Measurements from ENCODE around the gene TNFSF4.

The TNFSF4 gene

DNA sequence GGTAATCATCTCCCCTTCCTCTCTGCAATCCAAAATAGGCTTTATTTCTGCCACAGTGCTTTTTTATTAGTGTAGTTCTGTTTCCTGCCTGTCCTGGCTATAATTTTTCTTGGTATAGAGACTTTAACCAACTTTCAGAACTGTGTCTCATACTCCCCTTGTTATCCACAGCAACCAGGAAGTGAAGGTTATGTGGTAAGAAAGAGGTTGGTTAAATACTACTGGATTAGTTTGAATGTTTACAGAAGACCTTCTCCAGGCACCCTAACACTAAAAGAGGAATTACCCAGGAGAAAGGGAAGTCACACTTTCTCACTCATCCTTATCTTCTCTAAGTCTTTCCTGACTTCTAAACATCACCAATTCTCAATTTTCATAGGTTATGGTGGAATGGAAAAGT is 17.8 kb upstream of the TNFSF4 start:
- no peaks in the 10 kb centered on the region for H3K36me3 ChIP-seq (replicated peaks)
- no peaks in the 10 kb centered on the region for H3K9me3 ChIP-seq
- in situ Hi-C loops (cut with MboI; ENCODE audit: low sequenced_read_pairs), result no loop called here

DNA sequence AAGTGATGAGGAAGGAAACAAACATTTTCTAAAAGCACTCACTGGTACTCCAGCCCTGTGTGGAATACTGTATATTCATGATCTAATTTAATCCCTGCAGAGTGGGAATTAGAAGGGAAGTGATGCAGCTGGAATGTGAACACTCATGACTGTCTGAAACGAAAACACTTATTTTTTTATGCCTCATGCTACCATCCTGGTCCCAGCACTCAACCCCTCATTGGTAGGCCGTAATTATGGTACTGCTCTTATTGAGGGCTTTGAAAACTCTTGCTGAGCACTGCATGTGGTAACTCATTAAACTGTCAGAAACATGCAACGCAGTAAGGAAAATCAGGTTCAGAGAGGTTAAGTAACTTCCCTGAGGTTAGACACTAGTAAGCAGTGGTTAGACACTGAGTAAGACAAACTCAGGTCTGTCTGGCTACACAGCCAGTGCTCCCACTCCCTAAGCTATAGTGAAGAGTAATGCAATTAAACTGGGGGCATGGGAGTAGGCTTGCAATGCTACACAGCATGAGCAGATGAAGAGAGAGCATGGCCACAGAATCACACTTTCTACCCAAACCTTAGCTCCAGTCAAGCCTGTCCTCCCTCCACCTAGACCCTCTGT is 17.3 kb upstream of the TNFSF4 start:
- Histone ChIP-seq H3K36me3 (replicated peaks) (no peaks in the 10 kb centered on the region), H3K27me3 (ENCODE audit: low read depth) (no peaks in the 10 kb centered on the region), H3K4me1 (no peaks in the 10 kb centered on the region), H3K9me3 (no peaks in the 10 kb centered on the region), H3K4me3 (no peak overlapping the region)
- DNase-seq (ENCODE audit: low spot score in 2 of 2), result no peak
- in situ Hi-C loops (cut with MboI; ENCODE audit: low sequenced_read_pairs), result no loop called here

More for the DNA sequence above, 17.8 kb upstream of the TNFSF4 start:
- Histone ChIP-seq H3K27me3 (ENCODE audit: low read depth) (no peaks in the 10 kb centered on the region), H3K4me3 (no peak overlapping the region), H3K4me1 (no peaks in the 10 kb centered on the region)
- DNase-seq (ENCODE audit: low spot score in 2 of 2), result no peak

DNA sequence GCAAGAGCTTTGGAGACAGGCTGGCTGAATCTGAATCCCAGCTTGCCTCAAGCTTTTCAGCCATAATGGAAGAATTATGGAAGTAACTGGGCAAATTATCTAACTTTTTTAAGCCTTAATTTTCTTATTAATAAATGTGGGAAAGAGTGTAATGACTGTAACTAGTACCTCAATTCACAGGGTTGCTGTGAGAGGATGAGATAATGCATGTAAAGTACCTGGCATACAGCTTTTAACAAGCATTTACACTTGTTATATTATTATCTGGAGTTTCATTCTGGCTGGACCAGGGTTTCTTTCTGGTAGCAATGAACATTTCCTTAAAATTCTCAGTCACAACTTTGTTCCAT is 15.9 kb upstream of the TNFSF4 start:
- H3K9me3 ChIP-seq, result no peaks in the 10 kb centered on the region
- in situ Hi-C loops (cut with MboI; ENCODE audit: low sequenced_read_pairs), result no loop called here
- H3K36me3 ChIP-seq (replicated peaks), result no peaks in the 10 kb centered on the region
- DNase-seq (ENCODE audit: low spot score in 2 of 2), result no peak
- no peak overlapping the region for H3K4me3 ChIP-seq
- H3K27me3 ChIP-seq (ENCODE audit: low read depth), result no peaks in the 10 kb centered on the region
- H3K4me1 ChIP-seq, result no peaks in the 10 kb centered on the region

DNA sequence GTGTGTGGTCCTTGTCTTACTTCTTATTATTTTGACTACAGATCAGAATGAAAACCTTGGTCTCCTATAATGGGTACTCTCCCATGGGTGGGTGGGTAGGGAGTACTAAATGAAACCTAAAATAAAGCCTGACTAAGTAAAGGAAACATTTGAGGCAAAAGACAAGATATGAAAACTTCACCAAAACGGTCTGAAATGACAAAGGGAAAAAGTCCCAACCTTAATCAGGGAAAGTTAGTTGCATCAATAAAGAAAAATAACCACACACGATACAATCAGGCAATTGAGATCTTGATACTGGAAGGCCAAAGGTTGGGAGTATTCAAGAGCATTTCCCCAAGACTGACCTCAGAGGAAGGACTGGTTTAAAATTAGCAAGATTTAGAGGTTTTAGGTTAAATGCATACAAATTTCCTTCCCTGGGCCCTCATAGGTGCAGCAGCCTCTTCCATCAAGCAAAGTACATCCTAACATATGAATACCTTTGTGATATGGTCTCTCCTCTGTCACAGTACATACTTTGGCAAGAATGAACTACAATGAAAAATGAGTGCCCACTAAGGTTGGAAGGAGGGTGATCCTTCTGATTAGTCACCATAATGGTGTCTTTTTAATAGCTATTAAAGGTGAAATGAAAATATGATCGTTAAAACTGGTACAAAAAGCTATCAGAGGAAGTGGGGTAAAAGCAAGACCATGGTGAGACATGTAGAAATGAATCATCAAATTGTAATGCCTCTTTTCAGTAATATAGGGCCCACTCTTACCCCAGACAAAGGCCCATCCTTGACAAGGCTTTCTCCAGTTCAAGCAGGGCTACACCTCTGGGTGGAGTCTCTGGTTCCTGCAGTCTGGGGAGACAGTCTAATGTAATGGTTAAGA is 15.3 kb upstream of the TNFSF4 start:
- DNase-seq (ENCODE audit: low spot score in 2 of 2), result no peak
- Histone ChIP-seq H3K9me3 (no peaks in the 10 kb centered on the region), H3K36me3 (replicated peaks) (no peaks in the 10 kb centered on the region), H3K4me3 (no peak overlapping the region), H3K4me1 (no peaks in the 10 kb centered on the region), H3K27me3 (ENCODE audit: low read depth) (no peaks in the 10 kb centered on the region)
- in situ Hi-C loops (cut with MboI; ENCODE audit: low sequenced_read_pairs), result no loop called here

DNA sequence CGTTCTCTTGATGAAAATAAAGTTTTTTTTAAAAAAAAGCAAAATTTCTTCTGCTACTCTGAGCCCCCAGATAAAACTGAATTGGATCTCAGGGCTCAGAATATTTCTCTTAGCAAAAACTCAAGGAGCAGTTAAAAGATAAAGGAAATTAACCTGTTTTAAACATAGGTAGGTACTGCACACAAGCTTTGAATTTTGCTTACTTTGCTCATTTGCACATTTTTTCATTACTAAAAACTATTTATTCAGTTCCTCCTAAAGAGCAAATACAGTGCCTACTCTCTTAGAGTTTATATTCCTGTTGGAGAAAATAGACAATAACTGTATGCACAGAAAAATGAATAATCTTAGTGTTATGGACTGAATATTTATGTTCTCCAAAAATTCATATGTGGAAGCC is 13.0 kb upstream of the TNFSF4 start:
- no peaks in the 10 kb centered on the region for H3K9me3 ChIP-seq
- no peaks in the 10 kb centered on the region for H3K27me3 ChIP-seq (ENCODE audit: low read depth)
- H3K36me3 ChIP-seq (replicated peaks), result no peaks in the 10 kb centered on the region
- no peak for DNase-seq (ENCODE audit: low spot score in 2 of 2)
- in situ Hi-C loops (cut with MboI; ENCODE audit: low sequenced_read_pairs), result no loop called here
- H3K4me1 ChIP-seq, result no peaks in the 10 kb centered on the region
- H3K4me3 ChIP-seq, result no peak overlapping the region

DNA sequence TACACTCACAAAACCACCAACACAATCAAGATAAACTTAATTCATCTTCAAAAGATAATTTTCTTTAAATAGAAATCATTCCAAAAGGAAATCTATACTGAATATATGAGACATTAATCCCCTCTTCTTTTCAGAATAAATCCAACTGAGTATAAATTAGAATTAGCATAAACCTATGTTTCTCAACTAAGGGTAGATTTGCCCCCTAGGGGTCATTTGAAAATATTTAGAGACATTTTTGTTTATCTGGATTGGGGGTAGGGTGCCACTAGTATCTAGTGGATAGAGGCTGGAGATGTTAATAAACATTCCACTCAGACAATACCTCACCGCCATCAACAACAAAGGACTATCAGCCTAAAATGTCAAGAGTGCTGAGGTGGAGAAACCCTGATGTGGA is 6.5 kb upstream of the TNFSF4 start:
- no peak for DNase-seq (ENCODE audit: low spot score in 2 of 2)
- no peaks in the 10 kb centered on the region for H3K36me3 ChIP-seq (replicated peaks)
- in situ Hi-C loops (cut with MboI; ENCODE audit: low sequenced_read_pairs), result no loop called here
- H3K9me3 ChIP-seq, result no peaks in the 10 kb centered on the region
- no peaks in the 10 kb centered on the region for H3K4me1 ChIP-seq
- H3K4me3 ChIP-seq, result no peak overlapping the region
- no peaks in the 10 kb centered on the region for H3K27me3 ChIP-seq (ENCODE audit: low read depth)

DNA sequence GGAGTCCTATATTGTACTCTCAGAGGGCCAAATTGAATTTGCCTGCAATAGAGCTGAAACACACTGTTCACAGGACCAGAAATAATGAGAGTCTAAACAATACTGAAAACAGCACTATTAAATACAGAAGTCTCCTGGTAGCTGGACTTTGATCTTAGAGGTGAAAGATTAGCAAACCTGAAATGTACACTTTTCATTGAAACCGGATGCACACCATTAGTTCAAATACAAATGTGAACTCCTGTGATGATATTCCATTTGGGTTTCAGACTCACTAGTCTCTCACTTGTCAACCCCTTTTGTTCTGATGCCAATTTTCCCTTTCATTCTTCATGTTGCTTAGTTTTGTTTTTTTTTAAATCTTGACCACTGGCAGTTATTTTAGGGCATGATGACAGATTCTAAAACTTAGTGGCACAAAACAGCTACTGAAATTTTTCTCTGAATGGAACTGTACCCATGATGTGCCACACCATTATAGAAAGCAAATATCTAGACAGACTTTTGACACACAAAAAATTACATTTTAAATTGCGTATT is 5.9 kb upstream of the TNFSF4 start:
- in situ Hi-C loops (cut with MboI; ENCODE audit: low sequenced_read_pairs), result no loop called here
- H3K36me3 ChIP-seq (replicated peaks), result no peaks in the 10 kb centered on the region
- no peak overlapping the region for H3K4me3 ChIP-seq
- H3K9me3 ChIP-seq, result no peaks in the 10 kb centered on the region
- H3K27me3 ChIP-seq (ENCODE audit: low read depth), result peaks cover 4% of the 10 kb centered on the region
- DNase-seq (ENCODE audit: low spot score in 2 of 2), result no peak
- no peaks in the 10 kb centered on the region for H3K4me1 ChIP-seq

DNA sequence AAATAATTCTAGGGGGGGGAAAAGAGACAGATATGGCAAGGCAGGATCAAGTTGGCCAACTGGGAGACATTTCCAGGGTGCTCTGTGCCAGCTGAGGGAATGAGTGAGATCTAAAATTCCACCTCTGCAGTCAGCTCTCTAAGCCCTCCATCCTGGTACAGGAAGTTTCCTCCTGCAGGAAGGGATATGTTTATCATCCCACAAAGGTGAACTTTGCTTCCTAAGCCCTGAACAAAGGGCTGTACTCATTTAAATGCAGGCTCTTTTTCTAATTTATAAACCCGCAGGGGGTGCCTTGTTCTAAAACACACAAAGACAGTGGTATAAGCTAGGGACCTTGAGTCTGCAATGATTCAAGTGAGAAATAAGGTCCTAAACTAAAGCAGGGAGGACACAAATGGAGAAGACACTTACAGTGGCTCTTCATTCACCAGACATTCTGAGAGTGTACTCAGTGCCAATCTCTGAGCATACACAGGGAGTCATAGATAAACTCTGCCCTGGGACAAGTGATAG is 3.6 kb upstream of the TNFSF4 start:
- in situ Hi-C loops (cut with MboI; ENCODE audit: low sequenced_read_pairs), result no loop called here
- Histone ChIP-seq H3K4me3 (no peak overlapping the region), H3K9me3 (no peaks in the 10 kb centered on the region), H3K4me1 (no peaks in the 10 kb centered on the region), H3K27me3 (ENCODE audit: low read depth) (peaks cover 26% of the 10 kb centered on the region), H3K36me3 (replicated peaks) (no peaks in the 10 kb centered on the region)
- DNase-seq (ENCODE audit: low spot score in 2 of 2), result no peak

DNA sequence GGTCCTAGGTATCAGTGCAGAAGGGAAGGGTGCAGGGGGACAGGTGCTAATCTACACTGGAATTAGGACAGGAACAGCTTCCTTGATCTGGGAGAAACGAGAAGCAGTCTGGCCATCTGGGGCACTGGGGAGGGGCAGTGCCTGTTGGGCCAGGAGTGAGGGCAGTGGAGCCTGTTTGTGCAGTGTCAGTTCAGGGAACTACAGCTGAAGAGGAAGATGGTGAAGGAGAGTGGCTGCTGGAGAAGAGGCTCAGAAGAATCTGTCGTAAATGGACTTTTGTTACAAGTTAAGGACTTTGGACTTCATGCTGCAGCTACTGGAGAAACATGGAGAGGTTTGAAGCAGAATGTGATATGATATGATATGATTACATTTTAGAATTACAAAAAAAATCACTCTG is 3.2 kb upstream of the TNFSF4 start:
- no peak for DNase-seq (ENCODE audit: low spot score in 2 of 2)
- in situ Hi-C loops (cut with MboI; ENCODE audit: low sequenced_read_pairs), result no loop called here
- no peak overlapping the region for H3K4me3 ChIP-seq
- no peaks in the 10 kb centered on the region for H3K4me1 ChIP-seq
- peaks cover 30% of the 10 kb centered on the region for H3K27me3 ChIP-seq (ENCODE audit: low read depth)
- H3K9me3 ChIP-seq, result no peaks in the 10 kb centered on the region
- H3K36me3 ChIP-seq (replicated peaks), result no peaks in the 10 kb centered on the region

DNA sequence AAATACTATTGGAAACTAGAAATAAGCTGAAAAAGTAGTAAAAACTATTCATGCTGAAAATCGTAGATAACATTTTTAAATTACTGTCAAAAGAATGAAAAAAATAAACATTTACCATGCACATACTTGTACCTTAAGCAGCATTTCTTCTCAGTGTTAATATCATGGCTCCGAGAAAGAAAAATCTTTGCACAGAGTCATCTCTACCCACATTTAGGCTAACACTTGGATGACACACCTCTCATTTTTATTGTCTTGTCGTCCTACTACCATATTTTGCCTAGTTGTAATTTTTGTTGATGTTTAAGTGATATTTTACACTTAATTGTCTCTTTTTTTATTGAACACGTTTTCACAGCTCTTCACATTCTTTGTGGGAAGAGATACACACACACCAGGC is 1.7 kb upstream of the TNFSF4 start:
- peaks cover 40% of the 10 kb centered on the region for H3K27me3 ChIP-seq (ENCODE audit: low read depth)
- H3K36me3 ChIP-seq (replicated peaks), result no peaks in the 10 kb centered on the region
- H3K4me1 ChIP-seq, result no peaks in the 10 kb centered on the region
- in situ Hi-C loops (cut with MboI; ENCODE audit: low sequenced_read_pairs), result no loop called here
- H3K4me3 ChIP-seq, result no peak overlapping the region
- DNase-seq (ENCODE audit: low spot score in 2 of 2), result no peak
- no peaks in the 10 kb centered on the region for H3K9me3 ChIP-seq

DNA sequence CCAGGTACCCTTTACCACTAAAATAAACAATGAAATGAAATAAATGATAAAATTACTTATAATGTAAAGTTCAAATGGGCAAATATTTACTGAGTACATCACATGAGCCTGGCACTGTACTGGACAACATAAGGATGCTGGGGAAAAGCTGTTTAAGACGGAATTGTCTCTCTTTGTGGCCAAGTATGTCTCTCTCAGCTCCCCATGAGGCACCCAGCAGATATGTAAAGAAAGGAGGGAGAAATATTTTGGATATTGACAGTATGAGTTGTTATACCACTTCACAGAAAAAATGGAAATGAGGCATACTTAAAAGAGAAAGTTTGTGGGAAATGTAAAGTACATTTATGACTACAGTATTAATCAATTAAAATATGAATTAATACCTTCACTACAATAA is 1.0 kb upstream of the TNFSF4 start:
- Histone ChIP-seq H3K4me1 (no peaks in the 10 kb centered on the region), H3K36me3 (replicated peaks) (no peaks in the 10 kb centered on the region), H3K27me3 (ENCODE audit: low read depth) (peaks cover 44% of the 10 kb centered on the region), H3K4me3 (no peak overlapping the region), H3K9me3 (no peaks in the 10 kb centered on the region)
- in situ Hi-C loops (cut with MboI; ENCODE audit: low sequenced_read_pairs), result no loop called here
- no peak for DNase-seq (ENCODE audit: low spot score in 2 of 2)

DNA sequence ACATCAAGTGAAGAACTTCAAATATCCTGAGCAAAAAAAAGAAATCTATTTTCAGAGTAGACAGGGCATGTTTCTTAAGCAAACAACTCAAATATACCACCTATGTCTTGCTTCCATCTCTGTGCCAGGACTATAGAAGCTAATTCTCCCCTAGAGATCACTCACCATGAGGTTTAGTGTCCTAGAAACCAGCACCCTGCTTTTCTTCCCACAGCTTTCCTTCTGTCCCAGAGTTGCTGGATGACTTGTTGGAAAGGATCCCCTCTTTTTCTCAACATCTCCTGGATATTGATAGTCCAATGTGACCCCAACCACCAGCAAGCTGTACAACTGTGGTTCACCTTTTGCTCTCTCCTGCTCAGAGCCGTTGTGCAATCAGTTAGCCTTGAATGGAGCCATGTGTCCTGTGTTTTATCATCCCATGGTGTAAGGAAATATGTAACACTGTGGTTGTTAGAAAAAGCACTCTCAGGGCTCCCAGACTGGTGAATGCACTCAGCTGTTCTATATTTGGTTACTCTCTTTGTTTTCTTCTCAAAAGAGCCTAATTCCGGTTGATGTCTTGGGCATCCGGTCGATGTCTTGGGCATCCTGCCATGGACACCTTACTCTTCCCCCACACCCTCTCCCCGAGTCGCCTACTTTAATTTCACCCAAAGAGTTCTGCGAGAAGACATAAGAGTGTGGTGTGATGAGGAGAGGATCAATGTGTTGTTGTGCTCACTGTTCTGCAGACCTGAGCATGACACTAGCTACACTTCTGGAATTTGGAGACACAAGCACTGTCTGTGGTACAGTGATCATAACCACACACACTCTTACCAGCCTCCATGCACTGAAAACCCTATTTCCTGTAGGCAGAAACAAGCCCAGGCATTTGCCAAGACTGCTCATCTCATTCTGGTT is 1.7 kb downstream of the TNFSF4 start:
- no peaks in the 10 kb centered on the region for H3K4me1 ChIP-seq
- in situ Hi-C loops (cut with MboI; ENCODE audit: low sequenced_read_pairs), result no loop called here

DNA sequence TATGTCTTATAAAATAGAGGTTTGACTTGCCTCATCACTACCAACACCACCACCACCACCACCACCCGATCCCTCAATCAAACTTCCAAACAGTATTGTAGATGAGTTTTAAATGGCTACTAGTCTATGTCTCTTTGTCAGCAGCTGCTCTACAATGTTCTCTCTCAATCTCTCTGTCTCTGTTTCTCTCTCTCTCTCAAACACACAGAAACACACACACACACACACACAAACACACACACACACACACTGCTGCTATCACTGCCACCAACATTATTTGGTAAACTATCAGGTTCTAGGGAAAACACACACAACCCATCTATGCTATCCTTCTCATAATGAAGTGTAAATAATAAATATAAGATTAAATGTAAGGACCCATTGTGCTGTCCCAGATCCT is 2.4 kb downstream of the TNFSF4 start:
- Histone ChIP-seq H3K36me3 (replicated peaks) (no peaks in the 10 kb centered on the region), H3K9me3 (no peaks in the 10 kb centered on the region), H3K27me3 (ENCODE audit: low read depth) (peaks cover 45% of the 10 kb centered on the region), H3K4me1 (no peaks in the 10 kb centered on the region), H3K4me3 (no peak overlapping the region)
- in situ Hi-C loops (cut with MboI; ENCODE audit: low sequenced_read_pairs), result no loop called here
- DNase-seq (ENCODE audit: low spot score in 2 of 2), result no peak

More for the DNA sequence above, 1.7 kb downstream of the TNFSF4 start:
- Histone ChIP-seq H3K27me3 (ENCODE audit: low read depth) (peaks cover 45% of the 10 kb centered on the region), H3K36me3 (replicated peaks) (no peaks in the 10 kb centered on the region), H3K4me3 (no peak overlapping the region), H3K9me3 (no peaks in the 10 kb centered on the region)
- no peak for DNase-seq (ENCODE audit: low spot score in 2 of 2)
